Measurements from ENCODE around the gene ZCCHC24. TPM values are rescaled to one million over a fixed set of nuclear protein-coding genes. Genes with fewer than 3 reads are reported as not detected.
A peak's percentile ranks its signal among the peaks of the same experiment; 100 is the strongest.

Gene ZCCHC24
- polyA plus RNA-seq, 1 donor = 68.8 TPM

- no peak for DNase-seq (ENCODE audit: low read depth)
These were observed 60.0 kb downstream of the ZCCHC24 start for GRCh38 chr10:79385392-79385795.

- no peak for DNase-seq (ENCODE audit: low read depth)
These were observed 60.5 kb downstream of the ZCCHC24 start for GRCh38 chr10:79384773-79385391.

GRCh38 chr10:79383974-79384606, 61.3 kb downstream of the ZCCHC24 start:
- no peak for DNase-seq (ENCODE audit: low read depth)

- no peak for DNase-seq (ENCODE audit: low read depth)
These were observed 62.9 kb downstream of the ZCCHC24 start for GRCh38 chr10:79382491-79382941.

GRCh38 chr10:79381804-79382221, 63.6 kb downstream of the ZCCHC24 start:
- no peak for DNase-seq (ENCODE audit: low read depth)

GRCh38 chr10:79380946-79381721, 64.3 kb downstream of the ZCCHC24 start:
- no peak for DNase-seq (ENCODE audit: low read depth)

GRCh38 chr10:79380125-79380945, 65.1 kb downstream of the ZCCHC24 start:
- DNase-seq (ENCODE audit: low read depth) = no peak

GRCh38 chr10:79379512-79380124, 65.8 kb downstream of the ZCCHC24 start:
- DNase-seq (ENCODE audit: low read depth) = no peak

- no peak for DNase-seq (ENCODE audit: low read depth)
These were observed 66.5 kb downstream of the ZCCHC24 start for GRCh38 chr10:79378647-79379511.

GRCh38 chr10:79378383-79378646, 67.1 kb downstream of the ZCCHC24 start:
- no peak for DNase-seq (ENCODE audit: low read depth)

- no peak for DNase-seq (ENCODE audit: low read depth)
These were observed 67.7 kb downstream of the ZCCHC24 start for GRCh38 chr10:79377557-79378382.

- no peak for DNase-seq (ENCODE audit: low read depth)
These were observed 68.5 kb downstream of the ZCCHC24 start for GRCh38 chr10:79376751-79377556.

GRCh38 chr10:79376078-79376628, 69.3 kb downstream of the ZCCHC24 start:
- DNase-seq (ENCODE audit: low read depth) = no peak

- no peak for DNase-seq (ENCODE audit: low read depth)
These were observed 69.9 kb downstream of the ZCCHC24 start for GRCh38 chr10:79375321-79376077.

- DNase-seq (ENCODE audit: low read depth) = peak; percentile 53
These were observed 70.9 kb downstream of the ZCCHC24 start for GRCh38 chr10:79374312-79375191.

GRCh38 chr10:79372871-79373270, 72.6 kb downstream of the ZCCHC24 start:
- no peak for DNase-seq (ENCODE audit: low read depth)

All from forelimb muscle (tissue), 1 donor.